Measurements from ENCODE around the gene SHH. TPM values are rescaled to one million over a fixed set of nuclear protein-coding genes. Genes with fewer than 3 reads are reported as not detected.

SHH gene
- not detected in 2 replicates for total RNA-seq

DNA sequence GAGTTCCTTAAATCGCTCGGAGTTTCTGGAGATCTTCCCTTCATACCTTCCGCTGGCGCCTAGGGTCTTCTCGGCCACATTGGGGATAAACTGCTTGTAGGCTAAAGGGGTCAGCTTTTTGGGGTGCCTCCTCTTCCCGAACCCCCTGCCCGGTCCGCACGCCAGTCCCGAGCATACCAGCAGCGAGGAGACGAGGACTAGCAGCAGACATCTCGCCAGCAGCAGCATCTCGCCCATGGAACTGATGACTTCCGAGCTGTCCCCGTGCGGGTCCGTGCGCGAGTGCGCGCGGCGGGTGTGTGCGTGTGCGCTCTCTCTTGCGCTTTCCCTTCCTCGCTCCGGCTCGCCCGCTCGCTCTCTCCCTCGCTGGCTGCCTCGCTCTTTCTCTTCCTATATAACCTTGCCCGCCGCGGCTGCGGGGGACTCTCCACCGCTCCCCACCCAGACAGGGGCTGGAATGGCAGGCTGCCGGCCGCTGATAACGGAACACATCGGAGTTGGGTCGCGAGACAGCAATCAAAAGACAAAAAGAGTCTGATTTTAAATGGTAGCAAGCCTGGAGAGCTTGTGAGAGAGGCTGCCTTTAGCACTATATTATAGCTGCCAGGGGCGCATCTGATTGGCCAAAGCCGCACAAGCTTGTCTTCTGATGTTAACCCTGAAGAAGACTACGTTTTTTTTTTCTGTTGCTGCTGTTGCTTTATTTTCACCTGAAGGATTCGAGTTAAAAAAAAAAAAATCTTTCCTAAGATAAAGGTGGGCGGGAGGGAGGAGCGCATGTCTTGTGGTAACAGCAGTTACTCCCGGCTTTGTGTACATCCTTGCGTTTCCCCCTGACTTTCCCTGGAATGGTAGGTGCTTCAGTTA is at the start of gene SHH:
TSS of gene SHH (minus strand) at position 569 of the 867 bp plus-strand sequence. CDS start at position 228, 341 bp downstream.

Other genes with a start within 250 kb of the SHH start
- gene RBM33, start 167.8 kb downstream of the SHH start, total RNA-seq: 29.0 and 32.6 TPM in 2 replicates